ENCODE results near the gene C11orf68. TPM values are rescaled to one million over a fixed set of nuclear protein-coding genes. Genes with fewer than 3 reads are reported as not detected.

Gene C11orf68
- total and polyA plus RNA-seq, 2 experiments from 2014 or later = 16.8 to 23.2 TPM

DNA sequence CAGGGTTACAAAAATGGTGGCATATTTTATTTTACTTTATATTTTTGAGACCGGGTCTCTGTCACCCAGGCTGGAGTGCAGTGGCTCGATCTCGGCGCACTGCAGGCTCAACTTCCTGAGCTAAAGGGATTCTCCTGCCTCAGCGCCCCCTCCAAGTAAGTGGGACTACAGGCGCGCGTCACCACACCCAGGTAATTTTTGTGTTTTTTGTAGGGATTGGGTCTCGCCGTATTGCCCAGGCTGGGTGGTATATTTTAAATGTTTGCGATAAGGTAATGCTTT lies 18.0 kb downstream of the C11orf68 start:
- Histone ChIP-seq H3K36me3 (ENCODE audit: insufficient read depth) (no peaks in the 10 kb centered on the region), H3K9me2 (ENCODE audit: insufficient read depth) (no peaks in the 10 kb centered on the region), H2AFZ (no peak overlapping the region), H3K79me2 (replicated peaks; ENCODE audit: insufficient read depth) (no peaks in the 10 kb centered on the region), H3K27me3 (ENCODE audit: insufficient read depth) (peaks cover 60% of the 10 kb centered on the region), H3F3A (replicated peaks; ENCODE audit: low read depth) (peaks cover 16% of the 10 kb centered on the region), H3K4me3 (peak overlapping the region; percentile 74; the same call in 1 of the 2 replicates), H3K27ac (ENCODE audit: low read depth) (no peak overlapping the region), H4K20me1 (replicated peaks; ENCODE audit: insufficient read depth) (no peaks in the 10 kb centered on the region), H3K4me2 (peak overlapping the region; percentile 78), H3K4me1 (ENCODE audit: insufficient read depth) (peaks cover 8% of the 10 kb centered on the region)
- H3K4me3 Mint-ChIP-seq = peak overlapping the region; percentile 58
- no peaks in the 10 kb centered on the region for H3K36me3 Mint-ChIP-seq (ENCODE audit: low read depth)
- peaks cover 2% of the 10 kb centered on the region; the same call in 1 of the 3 replicates for H3K9me3 Mint-ChIP-seq
- peaks cover 57% of the 10 kb centered on the region for H3K27me3 Mint-ChIP-seq (ENCODE audit: insufficient read depth, low read depth, poor library complexity)
- no peak for DNase-seq (ENCODE audit: low spot score)
- ATAC-seq = no peak
- no peak for TF ChIP-seq ETS1 (IDR thresholded peaks at IDR 0.05)
- TF ChIP-seq ZNF114 (CRISPR knock-in tag; IDR thresholded peaks at IDR 0.05) = no peak
- TF ChIP-seq NANOG (IDR thresholded peaks at IDR 0.05; ENCODE audit: borderline replicate concordance) = no peak
- no peak for TF ChIP-seq STAT1 (IDR thresholded peaks at IDR 0.05; ENCODE audit: unreplicated experiment)
- TF ChIP-seq EZH2phosphoT487 (IDR thresholded peaks at IDR 0.05; ENCODE audit: unreplicated experiment) = no peak
- no peak for TF ChIP-seq EZH2 (IDR thresholded peaks at IDR 0.05; ENCODE audit: low read depth, unreplicated experiment)
- TF ChIP-seq ZNF331 (CRISPR knock-in tag; IDR thresholded peaks at IDR 0.05; ENCODE audit: low read depth) = no peak
- TF ChIP-seq CTCF (conservative IDR thresholded peaks at IDR 0.05; ENCODE audit: low read depth in 2 of 2) = no peak
- TF ChIP-seq ZNF462 (CRISPR knock-in tag; IDR thresholded peaks at IDR 0.05) = no peak
- TF ChIP-seq JUNB (IDR thresholded peaks at IDR 0.05; ENCODE audit: unreplicated experiment) = no peak
- TF ChIP-seq POLR2AphosphoS5 (IDR thresholded peaks at IDR 0.05; ENCODE audit: low read depth) = no peak
- H3K4me1 Mint-ChIP-seq = peaks cover 7% of the 10 kb centered on the region; the same call in 2 of the 3 replicates
- no peak overlapping the region for H3K27ac Mint-ChIP-seq
